K562 (cell line): ENCODE data around the gene AJAP1. TPM values are rescaled to one million over a fixed set of nuclear protein-coding genes. Genes with fewer than 3 reads are reported as not detected.

Source experiments
- ATAC-seq: fragments of 200-7000 bp; cut with Tn5 transposase; 3 replicates; pipeline ENCODE4 v1.9.1; 2020; ENCODE audit warnings: moderate library complexity
- BruUV-seq: library from RNA; stranded (reverse); fragments of 400-500 nt; replicated peaks from 2 replicates; lab custom pipeline; 2021; lab: Mats Ljungman, UMichigan
- CTCF ChIA-PET: fragments of 300-600 bp; formaldehyde crosslinking; extraction: SDS; loops from one replicate; lab custom pipeline; 2021; ENCODE audit warnings: low intra/inter-chr PET ratio; lab: Yijun Ruan, JAX
- POLR2A ChIA-PET: fragments of 300-600, 350-650 bp; sonication (Branson Sonifier 250); formaldehyde crosslinking; extraction: SDS; loops from one replicate; lab custom pipeline; 2021; ENCODE audit warnings: antibody characterized with exemption, inconsistent platforms; lab: Yijun Ruan, JAX
- DNase-seq, 4 experiments: peaks; one replicate each; pipeline versions ENCODE4 v3.0.0 to v3.0.0-alpha.2; 2011 to 2018; ENCODE audit warnings: low spot score in 3 of 4, mixed read lengths in 3 of 4; ENCODE audit errors: extremely low read depth in 1 of 4
- FAIRE-seq: peaks from 2 replicates; lab custom pipeline; 2011; peaks lifted over from hg19 to GRCh38; lab: Jason Lieb, UNC
- H2AFZ ChIP-seq: 2 replicates; pipeline ENCODE4 v1.6.0; 2011; ENCODE audit warnings: low read depth, low read length, control low read depth, inconsistent platforms
- H3K27ac ChIP-seq: fragments of 200-600 bp; 3 replicates; pipeline ENCODE4 v1.8.0; 2011; ENCODE audit warnings: low read depth, mild to moderate bottlenecking, control low read depth, inconsistent platforms, low read length, moderate library complexity, mixed read lengths; ENCODE audit errors: extremely low read depth
- H3K27me3 ChIP-seq, 2 experiments: fragments of 300-600 bp in 1 of 2; 2 replicates in 1 of 2; 3 replicates in 1 of 2; pipeline versions ENCODE4 v1.6.0 to v1.8.0; 2011; ENCODE audit warnings: inconsistent platforms in 2 of 2, low read length in 2 of 2, mild to moderate bottlenecking in 1 of 2, mixed read lengths in 1 of 2, moderate library complexity in 1 of 2; ENCODE audit not compliant: control insufficient read depth in 2 of 2, insufficient read depth in 2 of 2
- H3K36me3 ChIP-seq: fragments of 300-600 bp; 3 replicates; pipeline ENCODE4 v1.8.0; 2011; ENCODE audit warnings: mild to moderate bottlenecking, low read length, inconsistent platforms; ENCODE audit not compliant: control insufficient read depth, insufficient read depth
- H3K4me1 ChIP-seq, 2 experiments: fragments of 200-600 bp in 1 of 2; replicated peaks in 1 of 2; 2 replicates in 1 of 2; 3 replicates in 1 of 2; pipeline versions ENCODE4 v1.5.1 to v1.8.0; 2011; ENCODE audit warnings: inconsistent platforms in 2 of 2, low read length in 2 of 2, mild to moderate bottlenecking in 1 of 2, mixed read lengths in 1 of 2, moderate library complexity in 1 of 2; ENCODE audit not compliant: control insufficient read depth in 2 of 2, insufficient read depth in 2 of 2
- H3K4me2 ChIP-seq: 2 replicates; pipeline ENCODE4 v1.6.1; 2011; ENCODE audit warnings: low read length, control low read depth, inconsistent platforms, mixed read lengths; ENCODE audit not compliant: insufficient read depth
- H3K4me3 ChIP-seq: fragments of 200-600 bp; sonication (generic), shearing (Covaris generic); 2 replicates; pipeline ENCODE4 v1.5.1; 2016; ENCODE audit warnings: control low read depth, inconsistent platforms
- H3K79me2 ChIP-seq: fragments of 200-600 bp; 3 replicates; pipeline ENCODE4 v1.8.0; 2011; ENCODE audit warnings: low read length, inconsistent platforms; ENCODE audit not compliant: control insufficient read depth, insufficient read depth
- H3K9ac ChIP-seq, 2 experiments: 2 replicates each; pipeline versions ENCODE4 v1.6.0 to v1.6.1; 2011; ENCODE audit warnings: low read depth in 2 of 2, low read length in 2 of 2, control low read depth in 1 of 2, inconsistent platforms in 1 of 2, mild to moderate bottlenecking in 1 of 2, mixed read lengths in 1 of 2; ENCODE audit not compliant: insufficient read depth in 1 of 2
- H3K9me1 ChIP-seq: one replicate; pipeline ENCODE4 v1.6.0; 2011; ENCODE audit warnings: inconsistent platforms, mild to moderate bottlenecking, low read length, moderate library complexity; ENCODE audit not compliant: control insufficient read depth, insufficient read depth
- H3K9me3 ChIP-seq: replicated peaks from 2 replicates; pipeline ENCODE4 v1.5.1; 2011; ENCODE audit warnings: low read depth, low read length, inconsistent platforms; ENCODE audit not compliant: control insufficient read depth, insufficient read depth
- H4K20me1 ChIP-seq: replicated peaks from 2 replicates; pipeline ENCODE4 v1.6.1; 2011; ENCODE audit warnings: low read length, inconsistent platforms, mixed read lengths; ENCODE audit not compliant: control insufficient read depth, insufficient read depth
- CBX8 ChIP-seq: fragments of 200-600 bp; sonication (generic); IDR thresholded peaks from 2 replicates; pipeline ENCODE4 v1.6.1; 2012; ENCODE audit warnings: borderline replicate concordance, mixed run types, low read depth, mild to moderate bottlenecking, moderate library complexity, mixed read lengths, low read length, control low read depth, inconsistent platforms; ENCODE audit not compliant: poor library complexity, severe bottlenecking; ENCODE audit errors: extremely low read depth
- CCNT2 ChIP-seq: IDR thresholded peaks from 2 replicates; pipeline ENCODE4 v1.6.1; 2011; ENCODE audit warnings: borderline replicate concordance, low read depth, mild to moderate bottlenecking, moderate library complexity, mixed read lengths, low read length; ENCODE audit not compliant: insufficient read length; ENCODE audit errors: extremely low read depth
- FOXK1 ChIP-seq: sonication (generic); formaldehyde crosslinking; IDR thresholded peaks from 2 replicates; pipeline ENCODE4 v1.8.0; 2022; ENCODE audit warnings: missing genetic modification reagents, mild to moderate bottlenecking, borderline replicate concordance
- HNRNPH1 ChIP-seq: fragments of 200-400 bp; formaldehyde crosslinking; optimal IDR thresholded peaks from 2 replicates; pipeline ENCODE3; 2017; ENCODE audit warnings: low read depth, mild to moderate bottlenecking, low read length, moderate library complexity
- IRF2 ChIP-seq: sonication (generic); formaldehyde crosslinking; IDR thresholded peaks from 2 replicates; pipeline ENCODE4 v1.8.1; 2022; ENCODE audit warnings: mild to moderate bottlenecking, missing genetic modification reagents
- NCOA1 ChIP-seq: fragments of 450-650 bp; IDR thresholded peaks from 2 replicates; pipeline ENCODE4 v1.6.1; 2016; ENCODE audit warnings: low read depth
- NCOA4 ChIP-seq: fragments of 450-650 bp; IDR thresholded peaks from 2 replicates; pipeline ENCODE4 v1.6.1; 2018; ENCODE audit warnings: mild to moderate bottlenecking; ENCODE audit not compliant: partially characterized antibody
- POLR2AphosphoS5 ChIP-seq: IDR thresholded peaks from 2 replicates; pipeline ENCODE4 v1.6.1; 2011; ENCODE audit warnings: mild to moderate bottlenecking, low read depth, low read length, moderate library complexity; ENCODE audit not compliant: control insufficient read depth, insufficient read depth
- SNRNP70 ChIP-seq: fragments of 200-400 bp; formaldehyde crosslinking; optimal IDR thresholded peaks from 2 replicates; pipeline ENCODE3; 2017; ENCODE audit warnings: low read depth, low read length
- ZBTB1 ChIP-seq: sonication (generic); formaldehyde crosslinking; IDR thresholded peaks from 2 replicates; pipeline ENCODE4 v1.8.1; 2023; ENCODE audit warnings: missing genetic modification reagents, low read depth, mild to moderate bottlenecking, borderline replicate concordance
- ZBTB7A ChIP-seq: IDR thresholded peaks from 2 replicates; pipeline ENCODE4 v1.6.1; 2011; ENCODE audit warnings: low read depth, mild to moderate bottlenecking, low read length, moderate library complexity, borderline replicate concordance; ENCODE audit not compliant: control insufficient read depth
- WGBS: fragments of 100-300 bp; shearing (Covaris generic); methylation state at CpG from one replicate; pipeline ENCODE4 v1.1.6; 2016; ENCODE audit warnings: low coverage, mixed read lengths; ENCODE audit not compliant: insufficient coverage; ENCODE audit errors: missing lambda C conversion rate; 5-methylcytosine and 5-hydroxymethylcytosine counted together
- in situ Hi-C: fragments of 300-500 bp; cut with MboI; formaldehyde crosslinking; loops from 4 replicates; pipeline ENCODE4 v1.15.0; 2018; ENCODE audit warnings: inconsistent platforms, mixed read lengths
- intact Hi-C: fragments of 100-400 bp; cut with micrococcal nuclease; formaldehyde crosslinking; loops from 2 replicates; pipeline ENCODE4 v1.14.2; 2022
- polyA plus RNA-seq, 8 experiments: library from polyadenylated mRNA; depleted of rRNA in 4 of 8; stranded (reverse) in 5 of 8; unstranded in 3 of 8; fragments of >200 nt; fragmentation: Nextera tagmentation in 2 of 8; fragmentation: Illumina TruSeq in 1 of 8; extraction: Ambion mirVana in 2 of 8; extraction: Trizol in 1 of 8; gene quantifications; 2 replicates each; pipeline versions ENCODE4 v1.2.1 to v1.2.3, GENCODE V29; 2011 to 2014; ENCODE audit warnings: inconsistent platforms in 1 of 8, missing spikeins in 1 of 8
- total RNA-seq, 7 experiments: library from RNA; depleted of rRNA in 6 of 7; stranded (reverse); fragments of >200 nt in 6 of 7; fragmentation: Illumina TruSeq in 2 of 7; extraction: Trizol in 2 of 7; gene quantifications; 2 replicates each; pipeline versions ENCODE4 v1.2.1 to v1.2.3, GENCODE V29; 2011 to 2021; ENCODE audit warnings: low replicate concordance in 1 of 7
- TF ChIP-seq, protein P1 (sequence below): fragments of 450-650 bp; formaldehyde crosslinking; IDR thresholded peaks from 2 replicates; pipeline ENCODE4 v1.4.0; 2020; ENCODE audit warnings: mild to moderate bottlenecking, moderate library complexity
- TF ChIP-seq, protein P2 (sequence below): sonication (generic); formaldehyde crosslinking; IDR thresholded peaks from 2 replicates; pipeline ENCODE4 v1.8.0; 2022; ENCODE audit warnings: mild to moderate bottlenecking, low read depth, missing genetic modification reagents
- TF ChIP-seq, protein P3 (sequence below): sonication (generic); formaldehyde crosslinking; IDR thresholded peaks from 2 replicates; pipeline ENCODE4 v1.8.1; 2022; ENCODE audit warnings: missing genetic modification reagents
- TF ChIP-seq, protein P4 (sequence below): fragments of 250-450 bp; sonication (Bioruptor Pico); IDR thresholded peaks from 2 replicates; pipeline ENCODE4 v1.4.0; 2020; ENCODE audit warnings: mild to moderate bottlenecking, moderate library complexity

Gene AJAP1
- total and polyA plus RNA-seq, 9 of the 15 experiments (the other 6 are each of a cell fraction or from before 2014, with no cell fraction given) = not detected

DNA sequence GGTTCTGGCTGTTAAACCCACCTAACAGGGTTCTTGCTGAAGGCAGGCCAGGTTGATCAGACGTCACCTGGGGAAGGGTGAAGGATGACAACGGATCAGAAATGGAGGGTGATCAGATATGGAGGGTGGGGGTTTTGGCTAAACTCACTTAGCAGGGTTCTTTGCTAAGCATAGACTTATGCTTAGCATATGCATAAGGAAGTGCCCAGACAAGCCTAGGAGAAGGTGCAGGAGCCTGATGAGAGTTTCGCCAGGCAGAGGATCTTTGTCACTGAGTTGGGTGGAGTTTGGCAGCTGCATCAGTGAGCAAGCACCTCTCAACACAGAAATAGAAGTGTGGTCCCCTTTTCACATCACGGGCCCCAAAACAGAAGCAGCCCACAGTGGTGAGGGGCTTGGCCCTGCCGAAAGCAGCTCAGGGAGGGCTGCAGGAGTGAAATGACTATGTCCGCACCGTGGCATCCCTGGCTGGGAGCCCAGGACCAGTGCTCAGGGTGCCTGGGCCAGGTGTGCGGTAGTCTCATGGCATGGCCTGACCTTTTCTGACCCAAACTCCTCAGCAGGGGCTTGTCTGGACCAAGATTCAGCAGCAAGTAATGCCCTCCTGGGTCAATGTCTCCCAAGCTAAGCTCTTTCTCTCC lies 101.6 kb downstream of the AJAP1 start:
- CTCF ChIA-PET = no interaction called here
- ATAC-seq = no peak
- intact Hi-C loops = no loop called here
- TF ChIP-seq FOXK1 (CRISPR knock-in tag) (no peak), NCOA1 (no peak), CCNT2 (no peak), POLR2AphosphoS5 (no peak), IRF2 (CRISPR knock-in tag) (no peak), HNRNPH1 (no peak), NCOA4 (no peak), ZBTB1 (no peak), ZBTB7A (no peak), CBX8 (no peak), SNRNP70 (no peak)
- TF ChIP-seq, protein P1, sequence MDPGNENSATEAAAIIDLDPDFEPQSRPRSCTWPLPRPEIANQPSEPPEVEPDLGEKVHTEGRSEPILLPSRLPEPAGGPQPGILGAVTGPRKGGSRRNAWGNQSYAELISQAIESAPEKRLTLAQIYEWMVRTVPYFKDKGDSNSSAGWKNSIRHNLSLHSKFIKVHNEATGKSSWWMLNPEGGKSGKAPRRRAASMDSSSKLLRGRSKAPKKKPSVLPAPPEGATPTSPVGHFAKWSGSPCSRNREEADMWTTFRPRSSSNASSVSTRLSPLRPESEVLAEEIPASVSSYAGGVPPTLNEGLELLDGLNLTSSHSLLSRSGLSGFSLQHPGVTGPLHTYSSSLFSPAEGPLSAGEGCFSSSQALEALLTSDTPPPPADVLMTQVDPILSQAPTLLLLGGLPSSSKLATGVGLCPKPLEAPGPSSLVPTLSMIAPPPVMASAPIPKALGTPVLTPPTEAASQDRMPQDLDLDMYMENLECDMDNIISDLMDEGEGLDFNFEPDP (CRISPR knock-in tag) = no peak
- TF ChIP-seq, protein P2, sequence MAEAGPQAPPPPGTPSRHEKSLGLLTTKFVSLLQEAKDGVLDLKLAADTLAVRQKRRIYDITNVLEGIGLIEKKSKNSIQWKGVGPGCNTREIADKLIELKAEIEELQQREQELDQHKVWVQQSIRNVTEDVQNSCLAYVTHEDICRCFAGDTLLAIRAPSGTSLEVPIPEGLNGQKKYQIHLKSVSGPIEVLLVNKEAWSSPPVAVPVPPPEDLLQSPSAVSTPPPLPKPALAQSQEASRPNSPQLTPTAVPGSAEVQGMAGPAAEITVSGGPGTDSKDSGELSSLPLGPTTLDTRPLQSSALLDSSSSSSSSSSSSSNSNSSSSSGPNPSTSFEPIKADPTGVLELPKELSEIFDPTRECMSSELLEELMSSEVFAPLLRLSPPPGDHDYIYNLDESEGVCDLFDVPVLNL (CRISPR knock-in tag) = no peak
- TF ChIP-seq, protein P3, sequence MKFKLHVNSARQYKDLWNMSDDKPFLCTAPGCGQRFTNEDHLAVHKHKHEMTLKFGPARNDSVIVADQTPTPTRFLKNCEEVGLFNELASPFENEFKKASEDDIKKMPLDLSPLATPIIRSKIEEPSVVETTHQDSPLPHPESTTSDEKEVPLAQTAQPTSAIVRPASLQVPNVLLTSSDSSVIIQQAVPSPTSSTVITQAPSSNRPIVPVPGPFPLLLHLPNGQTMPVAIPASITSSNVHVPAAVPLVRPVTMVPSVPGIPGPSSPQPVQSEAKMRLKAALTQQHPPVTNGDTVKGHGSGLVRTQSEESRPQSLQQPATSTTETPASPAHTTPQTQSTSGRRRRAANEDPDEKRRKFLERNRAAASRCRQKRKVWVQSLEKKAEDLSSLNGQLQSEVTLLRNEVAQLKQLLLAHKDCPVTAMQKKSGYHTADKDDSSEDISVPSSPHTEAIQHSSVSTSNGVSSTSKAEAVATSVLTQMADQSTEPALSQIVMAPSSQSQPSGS (CRISPR knock-in tag) = no peak
- TF ChIP-seq, protein P4, sequence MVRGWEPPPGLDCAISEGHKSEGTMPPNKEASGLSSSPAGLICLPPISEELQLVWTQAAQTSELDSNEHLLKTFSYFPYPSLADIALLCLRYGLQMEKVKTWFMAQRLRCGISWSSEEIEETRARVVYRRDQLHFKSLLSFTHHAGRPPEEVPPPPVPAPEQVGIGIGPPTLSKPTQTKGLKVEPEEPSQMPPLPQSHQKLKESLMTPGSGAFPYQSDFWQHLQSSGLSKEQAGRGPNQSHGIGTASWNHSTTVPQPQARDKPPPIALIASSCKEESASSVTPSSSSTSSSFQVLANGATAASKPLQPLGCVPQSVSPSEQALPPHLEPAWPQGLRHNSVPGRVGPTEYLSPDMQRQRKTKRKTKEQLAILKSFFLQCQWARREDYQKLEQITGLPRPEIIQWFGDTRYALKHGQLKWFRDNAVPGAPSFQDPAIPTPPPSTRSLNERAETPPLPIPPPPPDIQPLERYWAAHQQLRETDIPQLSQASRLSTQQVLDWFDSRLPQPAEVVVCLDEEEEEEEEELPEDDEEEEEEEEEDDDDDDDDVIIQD (CRISPR knock-in tag) = no peak

More for the DNA sequence above, 101.6 kb downstream of the AJAP1 start:
- Histone ChIP-seq H3K9ac (no peak overlapping the region), H3K4me1 (no peaks in the 10 kb centered on the region), H3K79me2 (no peaks in the 10 kb centered on the region), H3K9me3 (no peaks in the 10 kb centered on the region), H3K27ac (no peak overlapping the region), H3K27me3 (peaks cover 0 to 4% of the 10 kb centered on the region in 2 experiments; a peak in 1 of 5 replicates), H3K9me1 (no peaks in the 10 kb centered on the region), H3K36me3 (no peaks in the 10 kb centered on the region), H2AFZ (no peak overlapping the region), H4K20me1 (no peaks in the 10 kb centered on the region), H3K4me3 (no peak overlapping the region), H3K4me2 (no peak overlapping the region)
- in situ Hi-C loops = no loop called here
- DNase-seq = no peak
- no TSS peak for BruUV-seq
- no peak for FAIRE-seq
- WGBS = 1% methylated on average over 8 of the region's 8 CpGs
- POLR2A ChIA-PET = no interaction called here
